ENCODE data around the gene STK33.

Gene STK33

GRCh38 chr11:8601376-8602133 is 7.5 kb upstream of the STK33 start:
- DNase-seq: no peak

GRCh38 chr11:8598506-8598905 is 4.5 kb upstream of the STK33 start:
- peak; percentile 17 to 23 for DNase-seq

DNA sequence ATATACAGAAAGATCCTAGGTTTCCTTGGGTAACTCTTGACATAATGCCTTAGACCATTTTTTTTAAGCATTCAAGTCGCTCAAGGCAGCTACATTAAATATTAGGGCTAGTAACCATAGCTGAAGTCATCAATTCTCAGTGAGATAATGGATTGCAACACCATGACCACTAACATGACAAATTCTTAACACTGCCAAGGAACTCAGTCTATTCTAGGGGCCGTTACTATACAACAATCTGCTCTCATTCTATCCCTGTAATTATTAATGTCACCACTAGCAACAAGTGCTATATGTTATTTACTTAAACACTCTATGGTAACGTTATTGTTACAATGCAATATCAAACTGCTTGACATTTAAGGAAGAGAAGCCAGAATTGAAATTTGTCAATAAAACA is 3.2 kb upstream of the STK33 start:
- peak; percentile 88 to 91 for DNase-seq

GRCh38 chr11:8596504-8597046 is 2.5 kb upstream of the STK33 start:
- DNase-seq: no peak

DNA sequence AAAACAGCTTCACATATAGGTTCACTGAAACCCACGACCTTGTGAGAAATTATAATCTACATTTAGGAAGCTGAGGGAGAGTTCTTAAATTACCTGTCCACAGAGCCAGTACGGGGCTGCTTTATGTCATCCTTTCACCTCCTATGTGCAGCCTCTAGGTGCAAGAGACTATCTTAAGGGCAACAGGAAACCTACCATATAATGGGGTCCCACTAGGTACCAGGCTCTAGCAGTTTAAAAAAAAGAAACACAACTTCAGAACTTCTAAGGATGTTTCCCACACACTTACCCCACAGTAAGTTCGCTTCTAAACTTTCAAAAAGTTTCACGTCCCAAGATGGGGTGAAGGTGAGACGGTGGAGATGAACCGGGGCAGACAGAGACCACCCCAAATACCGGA is 573 bp downstream of the STK33 start:
- DNase-seq: no peak

DNA sequence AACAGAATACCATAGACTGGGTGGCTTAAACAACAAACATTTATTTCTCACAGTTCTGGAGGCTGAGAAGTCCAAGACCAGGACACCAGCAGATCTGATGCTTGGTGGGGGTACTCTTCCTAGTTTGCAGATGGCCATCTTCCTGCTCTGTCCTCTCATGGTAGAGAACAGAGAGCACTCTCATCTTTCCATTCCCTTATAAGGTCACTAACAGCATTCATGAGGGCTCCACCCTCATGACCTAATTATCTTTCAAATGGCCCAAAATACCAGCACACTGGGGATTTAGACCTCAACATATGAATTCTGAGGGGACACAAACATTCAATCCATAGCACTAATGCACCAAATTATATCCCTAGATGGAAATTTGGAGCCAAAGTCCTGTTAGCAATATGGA is 6.1 kb downstream of the STK33 start:
- no peak for DNase-seq

GRCh38 chr11:8586805-8587204 is 7.2 kb downstream of the STK33 start:
- DNase-seq: no peak

- peak; percentile 53 to 58 for DNase-seq
These were observed 7.8 kb downstream of the STK33 start for GRCh38 chr11:8586184-8586583.

DNA sequence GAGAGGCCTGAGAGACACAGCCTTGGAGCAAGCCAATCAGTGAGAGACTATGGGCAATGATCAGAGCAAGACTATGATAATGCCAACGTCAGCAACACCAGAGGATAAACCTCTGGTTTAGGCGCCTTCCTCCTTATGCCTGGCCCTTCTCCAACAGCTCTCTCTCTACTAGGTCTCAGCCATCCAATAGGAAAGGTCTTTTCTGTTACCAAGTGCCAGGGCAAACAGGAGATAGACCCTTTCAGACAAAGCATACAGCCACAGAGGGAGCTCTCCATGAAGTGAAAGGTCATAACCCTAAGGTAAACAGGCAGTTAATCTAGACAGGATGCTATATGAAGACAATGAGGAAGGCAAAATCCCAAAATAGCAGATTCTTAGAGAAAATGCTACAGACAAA is 9.5 kb downstream of the STK33 start:
- no peak for DNase-seq

- no peak for DNase-seq
These were observed 9.9 kb downstream of the STK33 start for GRCh38 chr11:8584082-8584481.

DNA sequence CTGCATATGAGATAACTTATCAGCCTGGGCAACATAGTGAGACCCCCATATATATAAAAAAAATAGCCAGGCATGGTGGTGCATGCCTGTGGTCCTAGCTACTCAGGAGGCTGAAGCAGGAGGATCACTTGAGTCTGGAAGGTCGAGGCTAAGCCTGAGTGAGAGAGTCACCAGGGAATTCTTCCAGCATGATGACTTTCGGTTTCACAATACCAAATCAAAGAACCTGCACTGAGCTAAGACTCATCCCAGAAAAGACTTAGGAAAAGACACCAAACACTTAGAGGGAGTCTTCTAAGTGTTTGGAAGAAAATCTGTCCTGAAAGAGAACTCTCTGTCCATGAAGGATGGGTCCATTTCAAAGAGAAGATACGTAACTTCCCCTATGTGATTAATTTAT is 12.7 kb downstream of the STK33 start:
- no peak for DNase-seq

GRCh38 chr11:8577791-8578581 is 16.0 kb downstream of the STK33 start:
- no peak for DNase-seq

DNA sequence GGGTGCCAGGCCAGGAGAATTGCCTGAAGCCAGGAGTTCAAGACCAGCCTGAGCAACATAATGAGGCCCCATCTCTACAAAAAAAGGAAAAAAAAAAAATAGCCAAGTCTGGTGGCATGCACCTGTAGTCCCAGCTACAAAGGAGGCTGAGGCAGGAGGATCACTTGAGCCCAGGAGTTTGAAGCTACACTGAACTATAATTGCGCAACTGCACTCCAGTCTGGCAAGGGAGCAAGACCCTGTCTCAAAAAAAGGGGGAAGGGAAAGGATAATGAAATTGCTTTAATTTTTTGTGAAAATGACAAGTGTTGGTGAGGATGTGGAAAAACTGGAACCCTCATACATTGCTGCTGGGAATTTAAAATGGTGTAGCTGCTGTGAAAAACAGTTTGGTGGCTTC is 19.2 kb downstream of the STK33 start:
- DNase-seq: no peak

- no peak for DNase-seq
These were observed 20.3 kb downstream of the STK33 start for GRCh38 chr11:8573777-8574176.

GRCh38 chr11:8567602-8568198 is 26.3 kb downstream of the STK33 start:
- DNase-seq: no peak

GRCh38 chr11:8566613-8567210 is 27.3 kb downstream of the STK33 start:
- DNase-seq: peak; percentile 60 to 61

GRCh38 chr11:8564526-8564925 is 29.5 kb downstream of the STK33 start:
- peak in 1 of 2 experiments; percentile 11 for DNase-seq

GRCh38 chr11:8561461-8561860 is 32.6 kb downstream of the STK33 start:
- DNase-seq: no peak

- DNase-seq: no peak
These were observed 35.6 kb downstream of the STK33 start for GRCh38 chr11:8558436-8558835.

DNA sequence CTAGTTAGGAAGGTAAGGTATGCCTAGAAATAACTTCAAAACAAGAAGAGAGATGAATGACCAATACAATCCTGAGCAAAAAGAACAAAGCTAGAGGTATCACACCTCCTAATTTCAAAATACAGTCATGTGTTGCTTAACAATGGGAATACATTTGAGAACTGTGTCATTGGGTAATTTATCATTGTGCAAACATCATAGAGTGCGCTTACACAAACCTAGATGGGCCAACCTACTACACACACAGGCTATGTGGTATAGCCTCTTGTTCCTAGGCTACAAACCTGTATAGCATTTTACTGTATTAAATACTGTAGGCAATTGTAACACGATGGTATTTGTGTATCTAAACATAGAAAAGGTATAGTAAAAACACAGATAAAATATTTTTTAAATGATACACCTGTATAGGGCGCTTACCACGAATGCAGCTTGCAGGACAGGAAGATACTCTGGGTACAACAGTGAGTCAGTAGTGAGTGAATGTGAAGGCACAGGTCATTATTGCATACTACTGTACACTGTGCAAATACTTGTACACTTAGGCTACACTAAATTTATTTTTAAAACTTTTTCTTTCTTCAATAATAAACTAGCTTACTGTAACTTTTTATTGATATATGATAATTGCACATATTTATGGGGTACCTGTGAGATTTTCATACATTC is 48.2 kb downstream of the STK33 start:
- peak; percentile 47 to 64 for DNase-seq

DNA sequence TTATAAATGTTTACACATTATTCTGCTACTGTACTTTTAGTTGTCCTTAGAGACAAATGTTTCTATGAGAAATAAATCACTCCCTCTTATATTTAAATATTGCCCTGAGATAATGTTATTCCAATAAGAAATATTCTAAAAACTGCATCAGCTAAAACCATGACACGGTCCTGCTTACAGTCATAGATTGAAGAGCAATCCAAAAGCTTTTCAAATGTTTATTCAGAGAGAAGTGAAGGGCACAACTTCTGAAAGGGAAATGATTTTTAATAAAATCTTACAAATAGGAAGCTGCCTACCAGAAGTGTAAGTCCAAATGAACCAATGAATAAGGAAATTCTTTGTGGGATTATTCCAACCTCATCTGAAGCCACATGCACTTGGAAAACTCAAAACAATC is 49.2 kb downstream of the STK33 start:
- DNase-seq: no peak

GRCh38 chr11:8543278-8543677 is 50.8 kb downstream of the STK33 start:
- DNase-seq: no peak

- no peak for DNase-seq
These were observed 52.6 kb downstream of the STK33 start for GRCh38 chr11:8541448-8541847.
